HEK293T (cell line): ENCODE results near the gene CFH.

Experiments used
- BHLHE40 ChIP-seq: fragments of 450-650 bp; IDR thresholded peaks from 2 replicates; pipeline ENCODE4 v1.6.1; 2016; ENCODE audit warnings: mild to moderate bottlenecking, moderate library complexity, borderline replicate concordance
- ELF4 ChIP-seq: fragments of 450-650 bp; IDR thresholded peaks from 2 replicates; pipeline ENCODE4 v1.6.1; 2017; ENCODE audit warnings: antibody characterized with exemption
- FOXA1 ChIP-seq: fragments of 450-650 bp; IDR thresholded peaks from 2 replicates; pipeline ENCODE4 v1.6.1; 2016; ENCODE audit warnings: mild to moderate bottlenecking
- FOXK2 ChIP-seq: fragments of 450-650 bp; IDR thresholded peaks from 2 replicates; pipeline ENCODE4 v1.6.1; 2016; ENCODE audit warnings: mild to moderate bottlenecking
- HDGF ChIP-seq: fragments of 450-650 bp; IDR thresholded peaks from 2 replicates; pipeline ENCODE4 v1.6.1; 2017; ENCODE audit warnings: antibody characterized with exemption, borderline replicate concordance
- SP1 ChIP-seq: fragments of 450-650 bp; IDR thresholded peaks from 2 replicates; pipeline ENCODE4 v1.6.1; 2017
- SUZ12 ChIP-seq: fragments of 450-650 bp; IDR thresholded peaks from 2 replicates; pipeline ENCODE4 v1.6.1; 2016; ENCODE audit warnings: mild to moderate bottlenecking
- ZNF384 ChIP-seq: fragments of 450-650 bp; IDR thresholded peaks from 2 replicates; pipeline ENCODE4 v1.6.1; 2016

DNA sequence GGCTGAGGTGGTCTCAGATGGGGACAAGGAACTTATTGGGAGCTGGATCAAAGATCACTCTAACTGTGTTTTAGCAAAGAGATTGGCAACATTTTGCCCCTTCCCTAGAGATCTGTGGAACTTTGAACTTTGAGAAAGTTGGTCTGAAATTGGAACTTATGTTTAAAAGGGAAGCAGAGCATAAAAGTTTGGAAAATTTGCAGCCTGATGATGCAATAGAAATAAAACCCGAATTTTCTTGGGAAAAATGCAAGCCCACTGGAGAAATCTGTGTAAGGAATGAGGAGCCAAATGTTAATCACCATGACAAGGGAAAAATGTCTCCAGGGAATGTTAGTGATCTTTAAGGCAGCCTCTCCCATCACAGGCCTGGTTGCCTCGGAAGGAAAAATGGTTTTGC is 17.2 kb downstream of the CFH start:
- TF ChIP-seq HDGF (no peak), ZNF384 (no peak), BHLHE40 (no peak), FOXK2 (no peak), SP1 (no peak), SUZ12 (no peak), FOXA1 (no peak), ELF4 (no peak)
